GM12874 (cell line): ENCODE measurements around the gene KIF5B.

Source experiments
- TF ChIP-seq, protein P1 (sequence below): IDR thresholded peaks from 2 replicates; pipeline ENCODE4 v1.5.1; 2011; ENCODE audit warnings: low read depth, mild to moderate bottlenecking, control low read depth, low read length, moderate library complexity; ENCODE audit not compliant: insufficient read depth

Gene KIF5B

DNA sequence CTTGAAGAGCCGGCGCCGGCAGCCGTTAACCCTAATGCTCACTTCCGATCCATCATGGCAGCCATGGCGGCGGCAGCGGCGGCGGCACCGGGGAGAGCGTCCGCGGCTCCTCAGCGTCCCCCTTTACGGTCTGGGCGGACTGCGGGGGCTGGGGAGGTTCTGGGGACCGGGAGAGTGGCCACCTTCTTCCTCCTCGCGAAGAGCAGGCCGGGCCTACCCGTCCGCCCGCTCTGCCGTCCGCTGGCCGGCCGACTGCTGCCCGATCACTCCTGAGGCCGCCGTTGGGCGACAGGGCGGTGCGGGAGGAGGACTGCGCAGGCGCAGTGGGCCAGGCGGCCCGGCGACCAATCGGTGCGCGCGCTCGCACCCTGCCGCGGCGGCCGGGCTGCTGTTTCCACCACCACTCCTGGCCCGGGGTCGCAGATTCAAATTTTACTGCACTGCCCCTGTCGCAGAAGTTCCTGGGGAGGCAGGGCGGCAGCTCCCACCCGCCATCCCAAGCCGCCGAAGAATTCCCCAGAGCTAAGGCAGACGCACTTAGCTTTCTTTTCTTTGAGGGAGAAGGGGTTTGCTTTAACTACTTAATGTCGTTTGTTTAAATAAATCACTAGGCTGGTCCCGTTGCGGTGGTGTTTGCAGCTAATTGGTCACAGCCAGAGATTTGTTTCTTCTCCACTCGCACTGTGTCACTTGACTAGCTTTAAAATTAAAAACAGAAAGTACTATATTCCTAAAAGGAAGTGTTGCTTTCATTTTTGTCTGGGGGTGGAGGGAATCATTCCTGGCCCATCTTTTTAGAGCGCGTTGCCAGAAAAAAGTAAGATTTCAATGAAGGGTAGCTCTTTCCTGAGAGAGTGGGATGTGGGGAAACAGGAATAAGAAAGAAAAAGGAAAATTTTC lies at the start of gene KIF5B:
Gene KIF5B, minus strand, starts transcription at position 290 of the 900 bp plus-strand sequence. CDS start 452 bp downstream, outside the sequence.
- TF ChIP-seq, protein P1, sequence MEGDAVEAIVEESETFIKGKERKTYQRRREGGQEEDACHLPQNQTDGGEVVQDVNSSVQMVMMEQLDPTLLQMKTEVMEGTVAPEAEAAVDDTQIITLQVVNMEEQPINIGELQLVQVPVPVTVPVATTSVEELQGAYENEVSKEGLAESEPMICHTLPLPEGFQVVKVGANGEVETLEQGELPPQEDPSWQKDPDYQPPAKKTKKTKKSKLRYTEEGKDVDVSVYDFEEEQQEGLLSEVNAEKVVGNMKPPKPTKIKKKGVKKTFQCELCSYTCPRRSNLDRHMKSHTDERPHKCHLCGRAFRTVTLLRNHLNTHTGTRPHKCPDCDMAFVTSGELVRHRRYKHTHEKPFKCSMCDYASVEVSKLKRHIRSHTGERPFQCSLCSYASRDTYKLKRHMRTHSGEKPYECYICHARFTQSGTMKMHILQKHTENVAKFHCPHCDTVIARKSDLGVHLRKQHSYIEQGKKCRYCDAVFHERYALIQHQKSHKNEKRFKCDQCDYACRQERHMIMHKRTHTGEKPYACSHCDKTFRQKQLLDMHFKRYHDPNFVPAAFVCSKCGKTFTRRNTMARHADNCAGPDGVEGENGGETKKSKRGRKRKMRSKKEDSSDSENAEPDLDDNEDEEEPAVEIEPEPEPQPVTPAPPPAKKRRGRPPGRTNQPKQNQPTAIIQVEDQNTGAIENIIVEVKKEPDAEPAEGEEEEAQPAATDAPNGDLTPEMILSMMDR, result no peak

DNA sequence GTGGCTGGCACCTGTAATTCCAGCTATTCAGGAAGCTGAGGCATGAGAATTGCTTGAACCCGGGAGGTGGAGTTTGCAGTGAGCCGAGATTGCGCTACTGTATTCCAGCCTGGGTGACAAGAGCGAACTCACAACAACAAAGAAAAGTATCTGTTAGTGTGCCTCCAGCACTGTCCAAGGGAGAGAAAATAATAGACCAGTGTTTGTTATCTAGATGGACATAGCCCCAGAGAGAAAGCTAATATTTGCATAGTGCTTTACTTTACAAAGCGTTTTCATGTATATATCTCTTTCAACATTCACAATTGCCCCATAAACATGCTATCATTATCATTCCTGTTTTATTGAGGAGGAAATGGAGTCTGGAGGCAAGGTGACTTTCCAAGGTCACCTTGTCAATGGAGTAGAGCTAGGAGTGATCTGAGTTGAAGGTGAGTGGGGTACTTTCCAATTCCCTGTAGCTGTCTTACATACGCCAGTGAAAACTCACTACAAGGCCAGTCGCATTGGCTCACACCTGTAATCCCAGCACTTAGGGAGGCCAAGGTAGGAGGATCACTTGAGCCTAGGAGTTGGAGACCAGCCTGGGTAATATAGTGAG lies 49.7 kb upstream of the KIF5B start:
- TF ChIP-seq, protein P1, result no peak

DNA sequence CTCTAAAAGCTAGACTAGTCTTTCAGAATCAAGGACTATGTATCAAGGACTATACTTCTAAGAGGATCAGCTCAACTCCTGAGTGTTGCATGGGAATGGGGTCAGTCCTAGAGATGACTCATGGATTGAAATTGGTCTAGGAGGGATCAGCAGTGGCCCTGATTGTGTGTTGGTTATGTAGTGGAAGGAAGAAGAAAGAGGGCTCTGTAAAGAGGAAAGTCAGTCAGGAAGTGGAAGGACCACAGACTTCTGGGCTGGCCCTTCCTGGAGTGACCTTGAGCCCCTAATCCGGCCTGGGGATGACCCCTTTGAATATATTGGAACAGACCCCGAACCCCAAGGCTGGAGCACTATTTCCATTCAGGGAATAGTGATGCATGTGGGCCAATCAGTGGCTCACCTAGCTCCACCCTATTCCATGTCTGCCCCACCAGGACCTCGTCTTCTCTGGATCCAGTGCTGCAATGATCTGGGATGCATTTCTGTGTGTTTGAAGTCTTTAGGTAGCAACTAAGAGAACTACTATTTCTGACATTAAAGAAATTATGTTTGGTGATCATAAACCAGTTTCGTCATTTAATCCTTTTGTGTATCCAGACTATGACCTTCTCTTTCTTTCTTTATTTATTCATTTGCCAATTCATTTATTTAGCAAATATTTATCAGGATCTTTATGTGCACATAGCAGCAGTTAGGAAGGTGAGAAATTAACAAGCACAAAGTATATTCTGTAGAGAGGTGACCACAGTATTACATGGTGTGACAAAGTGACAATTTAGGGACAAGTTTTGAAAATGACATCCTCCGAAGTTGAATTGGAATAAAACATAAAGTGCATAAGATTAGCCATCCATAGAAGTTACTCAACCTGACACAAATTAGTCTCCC lies 48.6 kb upstream of the KIF5B start:
- TF ChIP-seq, protein P1, result no peak

DNA sequence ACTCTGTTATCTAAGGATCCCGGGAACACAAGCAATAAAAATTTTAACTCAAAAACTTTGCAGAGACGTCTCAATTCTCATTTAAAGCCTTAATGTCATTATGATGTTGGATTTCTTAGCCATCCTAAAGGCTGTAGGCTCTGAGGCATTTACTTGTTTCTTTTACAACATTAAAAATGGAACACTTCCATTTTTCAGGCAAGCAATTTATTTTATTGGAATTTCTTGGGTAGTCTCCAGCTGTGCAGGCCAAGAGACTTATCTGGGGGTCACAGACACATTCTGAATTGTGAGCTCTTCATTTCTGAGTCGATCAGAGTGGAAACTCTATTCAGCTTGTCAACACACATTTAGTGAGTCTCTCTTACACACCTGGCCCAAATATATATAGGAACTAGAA lies 48.0 kb upstream of the KIF5B start:
- TF ChIP-seq, protein P1, result no peak

DNA sequence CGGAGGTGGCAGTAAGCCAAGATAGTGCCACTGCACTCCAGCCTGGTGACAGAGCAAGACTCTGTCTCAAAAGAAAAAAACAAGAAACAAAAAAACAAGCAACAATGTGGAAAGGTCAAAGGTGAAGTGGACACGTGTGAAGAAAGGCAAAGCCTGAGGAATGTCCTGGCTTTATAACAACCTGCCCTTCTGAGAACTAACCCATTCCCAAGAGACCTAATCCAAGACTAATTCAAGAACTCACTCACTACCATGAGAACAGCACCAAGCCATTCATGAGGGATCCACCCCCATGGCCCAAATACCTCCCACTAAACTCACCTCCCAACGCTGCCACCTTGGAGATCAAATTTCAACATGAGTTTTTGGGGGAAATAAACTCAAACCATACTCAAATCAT lies 47.5 kb upstream of the KIF5B start:
- TF ChIP-seq, protein P1, result no peak

DNA sequence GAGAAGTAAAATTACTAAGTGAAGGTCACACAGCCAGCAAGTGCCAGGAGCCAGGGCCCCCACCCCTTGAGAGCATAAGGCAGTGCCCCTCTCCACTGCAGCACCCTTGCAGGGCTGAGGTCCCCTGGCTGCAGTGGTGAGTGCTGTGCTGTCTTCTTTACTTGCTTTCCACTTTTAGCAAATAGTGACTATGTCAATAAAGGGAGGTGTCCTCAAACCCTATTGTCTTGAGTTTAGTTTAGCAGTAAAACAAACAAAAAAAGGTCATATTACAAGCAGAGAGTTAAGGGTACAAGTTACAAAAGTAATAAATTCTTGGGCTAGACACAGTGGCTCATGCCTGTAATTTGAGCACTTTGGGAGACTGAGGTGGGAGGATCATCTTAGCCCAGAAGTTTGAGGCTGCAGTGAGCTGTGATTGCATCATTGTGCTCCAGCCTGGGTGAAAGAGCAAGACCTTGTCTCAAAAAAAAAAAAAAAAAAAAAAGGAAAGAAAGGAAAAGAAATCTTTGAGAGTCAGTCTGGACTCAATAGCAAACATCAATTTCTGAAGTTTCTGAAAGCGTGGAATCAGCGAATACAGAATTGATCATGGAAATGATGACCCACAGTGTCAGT lies 39.0 kb upstream of the KIF5B start:
- TF ChIP-seq, protein P1, result no peak

DNA sequence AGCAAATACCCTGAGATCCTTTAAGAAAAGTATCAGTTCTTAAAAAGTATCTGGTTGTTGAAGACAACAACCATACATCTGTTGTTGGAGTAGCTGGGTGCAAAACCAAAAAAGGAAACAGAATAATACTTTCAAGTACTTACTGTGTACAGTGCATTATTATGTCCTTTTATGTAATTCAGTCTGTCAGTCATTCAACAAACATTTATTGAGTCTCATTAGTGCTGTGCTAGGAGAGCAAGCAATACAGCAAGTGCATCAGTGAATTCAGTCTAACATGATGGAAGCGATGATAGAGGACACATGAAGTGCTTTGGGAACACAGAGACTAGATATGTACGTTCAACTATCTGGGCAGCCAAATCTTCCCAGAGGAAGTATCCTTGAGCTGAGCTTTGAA lies 37.4 kb upstream of the KIF5B start:
- TF ChIP-seq, protein P1, result no peak
